Epidermal melanocyte (primary cell): ENCODE measurements around the gene EBF4.

Source experiments
- DNase-seq: peaks from one replicate; pipeline ENCODE4 v3.0.0; 2011; ENCODE audit warnings: low spot score; ENCODE audit not compliant: insufficient read length

The EBF4 gene

DNA sequence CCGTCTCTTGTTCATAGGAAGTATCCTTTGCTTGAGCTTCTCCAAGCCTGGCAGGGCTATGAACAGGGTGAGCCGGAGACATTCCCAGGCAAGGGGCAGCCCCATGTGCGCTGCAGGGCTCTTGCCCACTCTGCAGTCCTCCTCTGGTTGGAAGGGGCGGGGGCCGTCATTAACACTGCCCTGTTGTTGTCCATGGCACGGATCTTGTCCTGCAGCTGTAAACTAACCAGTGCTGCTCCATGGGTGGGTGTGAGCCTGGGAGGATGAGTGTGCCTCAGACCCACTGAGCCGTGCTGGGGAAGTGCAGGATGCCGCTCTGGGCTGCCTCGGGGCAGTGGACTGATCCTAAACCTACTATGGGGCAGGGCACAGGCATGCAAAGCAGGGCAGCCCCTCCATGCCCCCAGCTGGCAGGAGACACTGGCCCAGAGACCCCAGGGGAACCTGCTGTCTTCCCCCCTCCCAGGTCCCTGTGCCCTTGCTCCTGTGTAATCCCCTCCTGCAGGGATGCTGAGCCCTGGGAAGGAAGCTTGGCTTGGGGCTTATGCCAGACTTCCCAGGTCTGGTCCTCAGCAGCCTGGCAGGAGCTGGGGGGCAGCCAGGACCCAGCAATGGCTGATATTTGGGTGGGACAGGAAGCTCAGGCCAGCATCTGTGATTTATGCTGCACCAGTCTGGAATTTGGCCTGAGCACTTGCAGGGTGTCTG is 8.5 kb downstream of the EBF4 start:
- DNase-seq: no peak

GRCh38 chr20:2701671-2702081 is 9.1 kb downstream of the EBF4 start:
- DNase-seq: no peak

- no peak for DNase-seq
These were observed 11.3 kb downstream of the EBF4 start for GRCh38 chr20:2703716-2704475.

- DNase-seq: no peak
These were observed 13.5 kb downstream of the EBF4 start for GRCh38 chr20:2705931-2706645.

DNA sequence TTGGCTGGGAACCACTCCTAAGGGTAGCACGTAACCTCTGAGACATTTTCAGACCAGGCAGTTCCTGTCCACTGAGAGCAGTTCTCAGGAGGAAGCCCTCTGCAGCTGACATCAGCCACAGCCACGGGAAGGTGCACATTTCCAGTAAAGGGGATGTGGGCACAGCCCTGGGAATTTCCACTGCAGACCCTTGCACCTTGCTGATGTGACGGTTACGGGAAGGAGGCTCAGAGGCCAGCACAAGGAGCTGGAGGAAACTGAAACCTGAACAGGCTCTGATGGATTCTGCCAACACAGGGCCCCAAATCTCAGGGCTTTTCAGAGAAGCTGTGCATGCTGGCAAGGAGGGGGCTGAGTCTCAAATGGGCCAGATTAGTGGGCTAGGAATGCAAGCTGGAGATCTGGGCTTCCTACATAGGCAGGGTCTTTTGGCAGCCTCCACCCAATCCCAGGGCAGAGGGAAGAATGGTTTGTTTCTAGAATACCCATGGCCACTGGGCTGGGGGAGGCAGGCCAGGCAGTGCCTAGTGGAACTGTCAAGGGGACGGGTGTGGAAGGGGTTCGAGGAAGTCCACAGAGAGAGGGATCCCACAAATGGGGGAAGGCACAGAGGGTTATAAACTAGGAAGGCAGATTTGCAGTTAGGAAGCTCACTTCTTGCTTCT is 14.2 kb downstream of the EBF4 start:
- DNase-seq: no peak

- DNase-seq: no peak
These were observed 14.9 kb downstream of the EBF4 start for GRCh38 chr20:2707353-2708072.

DNA sequence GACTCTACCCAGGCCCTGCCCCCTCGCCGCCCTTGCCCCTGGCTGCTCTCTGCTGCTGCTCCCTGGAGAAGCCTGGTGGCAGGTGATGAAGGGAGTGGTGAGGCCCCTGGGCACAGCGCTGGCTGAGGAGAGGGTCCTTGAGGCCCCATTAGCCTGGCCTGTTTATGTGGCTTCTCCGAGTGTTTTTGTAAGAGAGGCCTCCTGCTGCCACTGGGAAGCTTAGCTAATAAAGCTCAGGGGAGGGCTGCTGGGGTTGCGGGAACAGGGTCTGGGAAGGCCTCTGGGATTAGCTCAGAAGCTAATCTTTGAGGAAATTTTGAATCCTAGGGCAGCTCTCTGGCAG is 15.5 kb downstream of the EBF4 start:
- no peak for DNase-seq

DNA sequence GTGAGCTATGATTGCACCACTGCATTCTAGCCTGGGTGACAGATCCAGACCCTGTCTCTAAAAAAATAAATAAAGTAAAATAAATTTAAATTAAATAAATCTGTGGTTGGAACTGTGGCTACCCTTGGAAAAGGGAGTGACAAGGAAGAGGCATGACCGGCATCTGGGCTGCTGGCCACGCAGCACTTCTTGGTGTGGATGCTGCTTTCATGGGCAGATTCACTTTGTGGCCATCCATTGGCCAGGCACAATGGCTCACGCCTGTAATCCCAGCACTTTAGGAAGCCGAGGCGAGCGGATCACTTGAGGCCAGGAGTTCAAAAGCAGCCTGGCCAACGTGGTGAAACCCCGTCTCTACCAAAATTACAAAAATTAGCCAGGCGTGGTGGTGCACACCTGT is 16.1 kb downstream of the EBF4 start:
- no peak for DNase-seq

DNA sequence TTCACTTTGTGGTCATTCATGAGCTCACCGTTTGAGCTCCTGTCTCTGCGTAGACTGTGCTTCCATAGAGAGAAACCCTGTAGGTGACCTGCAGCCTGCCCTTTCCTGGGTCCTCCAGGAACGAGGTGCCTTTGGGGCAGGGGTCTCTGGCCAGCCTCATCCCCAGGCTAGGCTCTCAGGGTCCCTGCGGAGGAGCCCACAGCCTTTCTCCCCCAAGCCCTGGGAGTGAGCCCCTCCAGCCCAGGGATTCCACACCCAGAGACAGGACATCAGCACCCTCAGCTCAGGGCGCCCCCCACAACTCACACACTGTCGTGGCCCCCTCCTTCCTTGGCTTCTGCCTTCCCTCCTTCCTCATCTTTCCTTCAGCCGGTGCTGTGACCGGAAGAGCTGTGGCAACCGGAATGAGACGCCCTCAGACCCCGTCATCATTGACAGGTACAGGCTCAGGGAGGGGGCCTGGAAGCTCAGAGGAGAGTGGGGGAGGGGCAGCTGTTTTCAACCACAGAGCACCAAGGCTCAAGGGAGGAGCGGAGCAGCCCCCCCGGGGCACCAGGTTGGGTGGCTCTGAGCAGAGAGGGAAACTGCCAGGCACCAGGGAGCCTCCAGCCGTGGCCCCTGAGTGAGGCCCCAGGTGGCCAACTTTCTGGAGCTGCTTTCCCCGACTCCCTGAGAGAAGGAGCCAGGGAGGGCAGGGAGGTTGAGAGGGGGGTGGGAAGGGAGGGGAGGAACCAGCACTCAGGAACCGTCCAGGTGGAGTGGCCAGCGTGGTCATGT is 16.8 kb downstream of the EBF4 start:
- no peak for DNase-seq

GRCh38 chr20:2713285-2713684 is 20.7 kb downstream of the EBF4 start:
- DNase-seq: no peak

DNA sequence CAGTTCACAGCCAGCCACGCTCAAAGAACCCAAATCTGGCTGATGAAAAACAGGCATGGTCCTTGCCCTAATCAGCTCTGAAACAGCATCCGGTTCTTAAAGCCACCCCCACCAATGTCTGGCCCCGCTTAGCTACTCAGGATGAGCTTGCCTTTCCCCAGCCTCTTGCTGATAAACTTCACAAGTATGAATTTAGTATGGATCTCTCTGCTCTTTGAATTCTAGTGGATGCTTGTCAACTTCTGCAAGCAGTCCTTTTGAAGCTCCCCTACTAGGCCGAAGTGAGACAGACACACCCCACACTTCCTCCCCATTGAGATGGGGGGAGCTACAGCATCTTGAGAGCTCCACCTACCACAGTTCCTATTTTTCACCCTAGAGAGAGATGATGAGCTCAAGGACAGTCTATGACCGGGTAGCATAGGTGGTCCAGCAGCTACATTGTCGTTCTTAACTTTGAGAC is 36.7 kb downstream of the EBF4 start:
- DNase-seq: no peak

GRCh38 chr20:2729791-2730190 is 37.2 kb downstream of the EBF4 start:
- no peak for DNase-seq

DNA sequence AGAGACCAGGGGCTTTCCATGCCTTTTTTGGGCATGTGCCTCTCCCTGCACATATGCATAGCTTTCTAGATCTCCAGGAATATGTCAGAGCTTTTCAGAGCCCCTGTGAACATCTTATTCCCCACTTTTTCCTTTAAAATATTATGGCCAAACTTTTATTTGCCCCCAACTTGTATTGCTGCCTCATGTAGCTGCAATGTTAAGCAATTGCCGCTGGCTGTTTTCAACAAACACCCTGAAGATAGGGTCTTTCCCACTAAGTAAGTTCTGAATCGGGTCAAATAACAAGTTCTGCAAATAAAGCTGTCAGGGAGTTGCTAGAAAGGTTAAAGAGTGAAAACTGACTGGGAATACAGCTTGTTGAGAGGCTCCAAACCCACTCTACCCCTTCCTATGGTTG is 42.3 kb downstream of the EBF4 start:
- no peak for DNase-seq

GRCh38 chr20:2736441-2736840 is 43.9 kb downstream of the EBF4 start:
- DNase-seq: no peak

- no peak for DNase-seq
These were observed 45.9 kb downstream of the EBF4 start for GRCh38 chr20:2738331-2739041.

DNA sequence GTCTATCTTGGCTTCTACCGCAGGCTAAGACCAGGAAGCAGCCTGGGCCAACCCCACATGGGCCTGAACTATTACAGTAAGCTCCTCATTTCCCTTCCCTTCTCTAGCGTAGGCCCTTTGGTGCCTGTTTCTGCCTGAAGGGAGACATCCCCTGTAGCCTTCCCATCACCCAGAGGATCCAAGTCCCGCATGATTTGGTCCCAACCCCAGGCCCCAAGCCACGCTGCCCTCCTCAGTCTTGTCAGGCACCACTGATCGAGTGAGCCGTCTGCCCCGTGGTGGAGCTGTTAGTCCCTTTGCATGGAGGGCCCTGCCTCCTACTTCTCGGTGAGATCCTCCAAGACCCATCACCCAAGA is 46.4 kb downstream of the EBF4 start:
- DNase-seq: no peak

- DNase-seq: no peak
These were observed 48.1 kb downstream of the EBF4 start for GRCh38 chr20:2740702-2741101.

DNA sequence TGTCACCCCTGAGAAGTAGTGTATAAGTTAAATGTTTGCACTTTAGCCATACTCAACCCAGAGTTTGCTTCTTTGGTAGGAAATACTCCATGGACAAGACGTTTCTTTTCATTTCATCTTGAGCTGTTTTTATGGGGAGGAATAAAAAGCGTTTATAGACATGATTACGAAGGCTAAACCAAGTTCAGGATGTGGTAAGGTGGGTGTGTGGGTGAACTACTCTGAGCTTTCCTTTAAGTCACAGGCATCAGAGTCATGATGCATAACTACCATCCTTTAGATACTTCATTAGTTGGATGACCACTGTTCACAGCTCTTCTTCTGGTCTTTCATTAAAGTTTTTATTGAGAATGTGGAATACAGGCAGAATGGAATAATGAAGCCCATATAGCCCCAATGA is 48.9 kb downstream of the EBF4 start:
- no peak for DNase-seq

DNA sequence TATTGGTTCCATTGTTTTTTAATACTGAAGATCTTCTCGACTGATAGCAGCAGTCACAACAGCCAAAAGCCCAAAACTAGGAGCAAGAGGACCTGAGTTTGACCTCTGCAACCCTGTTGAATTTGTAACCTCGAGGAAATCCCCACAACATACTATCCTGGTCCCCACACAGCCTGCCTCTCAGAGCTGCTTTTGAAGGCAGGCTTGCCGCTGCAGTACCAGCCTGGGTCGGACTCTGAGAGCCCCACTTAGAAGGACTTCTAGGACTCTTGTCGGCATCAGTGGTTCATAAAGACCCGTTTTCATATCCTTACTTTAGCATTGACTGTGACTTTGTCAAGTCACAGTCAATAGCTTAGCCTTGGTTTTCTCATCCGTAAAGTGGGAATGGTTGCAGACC is 49.3 kb downstream of the EBF4 start:
- no peak for DNase-seq

- no peak for DNase-seq
These were observed 49.9 kb downstream of the EBF4 start for GRCh38 chr20:2742431-2742830.
